AG09309 (cell line): ENCODE data around the gene CDH19.

Source experiments
- DNase-seq: peaks from one replicate; pipeline ENCODE4 v3.0.0-alpha.2; 2010; ENCODE audit warnings: low read depth
- H3K4me3 ChIP-seq: 2 replicates; pipeline ENCODE4 v1.5.1; 2011; ENCODE audit warnings: mild to moderate bottlenecking, low read depth, low read length, moderate library complexity; ENCODE audit not compliant: control insufficient read depth
- TF ChIP-seq, protein P1 (sequence below): IDR thresholded peaks from 2 replicates; pipeline ENCODE4 v1.5.1; 2011; ENCODE audit warnings: mild to moderate bottlenecking, low read depth, low read length, inconsistent platforms; ENCODE audit not compliant: insufficient read depth, control insufficient read depth; ENCODE audit errors: missing control alignments

CDH19 gene

GRCh38 chr18:66603941-66604627, at the start of gene CDH19:
TSS of gene CDH19 (minus strand) at chr18:66604090. CDS start at chr18:66572204, 31,886 bp downstream.
- TF ChIP-seq, protein P1, sequence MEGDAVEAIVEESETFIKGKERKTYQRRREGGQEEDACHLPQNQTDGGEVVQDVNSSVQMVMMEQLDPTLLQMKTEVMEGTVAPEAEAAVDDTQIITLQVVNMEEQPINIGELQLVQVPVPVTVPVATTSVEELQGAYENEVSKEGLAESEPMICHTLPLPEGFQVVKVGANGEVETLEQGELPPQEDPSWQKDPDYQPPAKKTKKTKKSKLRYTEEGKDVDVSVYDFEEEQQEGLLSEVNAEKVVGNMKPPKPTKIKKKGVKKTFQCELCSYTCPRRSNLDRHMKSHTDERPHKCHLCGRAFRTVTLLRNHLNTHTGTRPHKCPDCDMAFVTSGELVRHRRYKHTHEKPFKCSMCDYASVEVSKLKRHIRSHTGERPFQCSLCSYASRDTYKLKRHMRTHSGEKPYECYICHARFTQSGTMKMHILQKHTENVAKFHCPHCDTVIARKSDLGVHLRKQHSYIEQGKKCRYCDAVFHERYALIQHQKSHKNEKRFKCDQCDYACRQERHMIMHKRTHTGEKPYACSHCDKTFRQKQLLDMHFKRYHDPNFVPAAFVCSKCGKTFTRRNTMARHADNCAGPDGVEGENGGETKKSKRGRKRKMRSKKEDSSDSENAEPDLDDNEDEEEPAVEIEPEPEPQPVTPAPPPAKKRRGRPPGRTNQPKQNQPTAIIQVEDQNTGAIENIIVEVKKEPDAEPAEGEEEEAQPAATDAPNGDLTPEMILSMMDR, result no peak

GRCh38 chr18:66647671-66648070, 43.8 kb upstream of the CDH19 start:
- no peak for DNase-seq
- no peak overlapping the region for H3K4me3 ChIP-seq
- TF ChIP-seq, protein P1, result no peak

More at GRCh38 chr18:66603941-66604627, at the start of gene CDH19:
- no peak within 1 kb of the TSS for H3K4me3 ChIP-seq
- no peak for DNase-seq

GRCh38 chr18:66646609-66647008, 42.7 kb upstream of the CDH19 start:
- no peak overlapping the region for H3K4me3 ChIP-seq
- DNase-seq, result no peak
- TF ChIP-seq, protein P1, result no peak

DNA sequence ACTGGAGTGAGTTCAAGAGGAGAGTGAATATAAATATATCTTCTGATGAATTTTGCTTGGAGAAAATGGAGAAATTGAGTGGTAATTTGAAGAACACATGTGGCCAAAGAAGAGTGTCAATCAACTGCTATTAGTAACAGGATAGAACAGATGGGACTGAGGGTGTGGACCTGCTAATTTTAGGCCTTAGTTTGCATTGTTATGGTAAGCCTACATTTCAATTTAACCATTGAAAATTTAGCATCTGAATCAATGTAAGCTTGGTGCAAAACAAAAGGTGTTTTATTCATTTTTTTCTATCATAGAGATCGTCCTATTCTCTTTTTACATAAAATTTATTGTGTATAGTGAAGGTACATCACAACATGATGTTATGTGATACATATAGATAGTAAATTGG, 42.1 kb upstream of the CDH19 start:
- DNase-seq, result no peak
- TF ChIP-seq, protein P1, result no peak
- no peak overlapping the region for H3K4me3 ChIP-seq

- H3K4me3 ChIP-seq, result no peak overlapping the region
- TF ChIP-seq, protein P1, result no peak
- no peak for DNase-seq
Measured at GRCh38 chr18:66641056-66641455, 37.2 kb upstream of the CDH19 start.

GRCh38 chr18:66640431-66640830, 36.5 kb upstream of the CDH19 start:
- TF ChIP-seq, protein P1, result no peak
- no peak for DNase-seq
- no peak overlapping the region for H3K4me3 ChIP-seq
